ENCODE data around the gene CNEP1R1. TPM values are rescaled to one million over a fixed set of nuclear protein-coding genes. Genes with fewer than 3 reads are reported as not detected.

CNEP1R1 gene
- total and polyA plus RNA-seq, 2 donors (not counting 1 experiment from before 2014, with no cell fraction given) = 18.6 to 32.9 TPM

GRCh38 chr16:50010212-50010611 lies 14.8 kb upstream of the CNEP1R1 start:
- CTCF ChIA-PET = no interaction called here

GRCh38 chr16:50011707-50012106 lies 13.3 kb upstream of the CNEP1R1 start:
- TF ChIP-seq EZH2 (IDR thresholded peaks at IDR 0.05; ENCODE audit: borderline replicate concordance, insufficient read depth, low read depth, low read length, poor library complexity, severe bottlenecking) (no peak), CTCF (IDR thresholded peaks at IDR 0.05) (no peak)
- no peak for DNase-seq
- Histone ChIP-seq H3K4me2 (replicated peaks; ENCODE audit: low read depth, low read length, poor library complexity, severe bottlenecking) (no peak overlapping the region), H3K27ac (ENCODE audit: low read length in 2 of 2) (no peak overlapping the region), H3K79me2 (ENCODE audit: control insufficient read depth, insufficient read depth, low read length) (no peaks in the 10 kb centered on the region), H3K9ac (ENCODE audit: low read length) (no peak overlapping the region), H3K4me3 (ENCODE audit: control extremely low read depth in 1 of 5, extremely low read depth in 1 of 5, insufficient read depth in 1 of 5, low read depth in 2 of 5, low read length in 4 of 5) (no peak overlapping the region), H4K20me1 (ENCODE audit: control insufficient read depth, insufficient read depth, low read length, poor library complexity, severe bottlenecking) (no peaks in the 10 kb centered on the region), H3K4me1 (ENCODE audit: control insufficient read depth in 2 of 2, insufficient read depth in 2 of 2, low read length in 2 of 2) (no peaks in the 10 kb centered on the region), H3K36me3 (replicated peaks in 1 of 2; ENCODE audit: control extremely low read depth in 1 of 2, control insufficient read depth in 1 of 2, extremely low read depth in 1 of 2, insufficient read depth in 2 of 2, low read length in 1 of 2) (no peaks in the 10 kb centered on the region), H3K9me3 (ENCODE audit: control extremely low read depth in 1 of 3, control insufficient read depth in 2 of 3, insufficient read depth in 1 of 3, low read length in 2 of 3) (no peaks in the 10 kb centered on the region), H2AFZ (ENCODE audit: insufficient read depth, low read depth, low read length, poor library complexity, severe bottlenecking) (no peak overlapping the region), H3K27me3 (replicated peaks in 1 of 4; ENCODE audit: control extremely low read depth in 1 of 4, control insufficient read depth in 3 of 4, insufficient read depth in 4 of 4, low read length in 3 of 4) (no peaks in the 10 kb centered on the region)
- peaks cover 14% of the 10 kb centered on the region for H3K27me3 Mint-ChIP-seq
- no peaks in the 10 kb centered on the region for H3K4me1 Mint-ChIP-seq
- no peaks in the 10 kb centered on the region for H3K9me3 Mint-ChIP-seq (ENCODE audit: insufficient read depth)
- 69% methylated on average over 2 of the region's 3 CpGs for WGBS (ENCODE audit: insufficient coverage)
- ChIA-PET CTCF (no interaction called here), POLR2A (no interaction called here)
- no peak overlapping the region for H3K4me3 Mint-ChIP-seq
- no peak for ATAC-seq (ENCODE audit: low read depth)
- H3K27ac Mint-ChIP-seq = no peak overlapping the region
- intact Hi-C loops (cut with micrococcal nuclease) = no loop called here

More at GRCh38 chr16:50010212-50010611, 14.8 kb upstream of the CNEP1R1 start:
- no peak overlapping the region for H3K27ac Mint-ChIP-seq
- H3K9me3 ChIP-seq (ENCODE audit: control extremely low read depth in 1 of 3, control insufficient read depth in 2 of 3, insufficient read depth in 1 of 3, low read length in 2 of 3) = no peaks in the 10 kb centered on the region
- H2AFZ ChIP-seq (ENCODE audit: insufficient read depth, low read depth, low read length, poor library complexity, severe bottlenecking) = no peak overlapping the region
- H3K27me3 Mint-ChIP-seq = peaks cover 15% of the 10 kb centered on the region
- no peak overlapping the region for H3K4me3 Mint-ChIP-seq
- no peak for ATAC-seq (ENCODE audit: low read depth)
- H3K4me1 ChIP-seq (ENCODE audit: control insufficient read depth in 2 of 2, insufficient read depth in 2 of 2, low read length in 2 of 2) = no peaks in the 10 kb centered on the region
- 91% methylated on average over 2 of the region's 2 CpGs for WGBS (ENCODE audit: insufficient coverage)
- no peaks in the 10 kb centered on the region for H4K20me1 ChIP-seq (ENCODE audit: control insufficient read depth, insufficient read depth, low read length, poor library complexity, severe bottlenecking)
- no peak overlapping the region for H3K9ac ChIP-seq (ENCODE audit: low read length)
- no peaks in the 10 kb centered on the region for H3K9me3 Mint-ChIP-seq (ENCODE audit: insufficient read depth)
- no peak overlapping the region for H3K27ac ChIP-seq (ENCODE audit: low read length in 2 of 2)
- DNase-seq = no peak
- H3K27me3 ChIP-seq (replicated peaks in 1 of 4; ENCODE audit: control extremely low read depth in 1 of 4, control insufficient read depth in 3 of 4, insufficient read depth in 4 of 4, low read length in 3 of 4) = no peaks in the 10 kb centered on the region
- TF ChIP-seq EZH2 (IDR thresholded peaks at IDR 0.05; ENCODE audit: borderline replicate concordance, insufficient read depth, low read depth, low read length, poor library complexity, severe bottlenecking) = no peak
- TF ChIP-seq CTCF (IDR thresholded peaks at IDR 0.05) = no peak
- intact Hi-C loops (cut with micrococcal nuclease) = no loop called here
- H3K4me1 Mint-ChIP-seq = no peaks in the 10 kb centered on the region
- H3K4me3 ChIP-seq (ENCODE audit: control extremely low read depth in 1 of 5, extremely low read depth in 1 of 5, insufficient read depth in 1 of 5, low read depth in 2 of 5, low read length in 4 of 5) = no peak overlapping the region
- H3K4me2 ChIP-seq (replicated peaks; ENCODE audit: low read depth, low read length, poor library complexity, severe bottlenecking) = no peak overlapping the region
- no peaks in the 10 kb centered on the region for H3K79me2 ChIP-seq (ENCODE audit: control insufficient read depth, insufficient read depth, low read length)
- POLR2A ChIA-PET = no interaction called here
- H3K36me3 ChIP-seq (replicated peaks in 1 of 2; ENCODE audit: control extremely low read depth in 1 of 2, control insufficient read depth in 1 of 2, extremely low read depth in 1 of 2, insufficient read depth in 2 of 2, low read length in 1 of 2) = no peaks in the 10 kb centered on the region
